HG02763 (cell line): ENCODE data around the gene SGF29.
"Not testable (repeated sequence)": the region's sequence is repeated elsewhere in the genome, so short reads cannot be mapped to it uniquely, and the experiment has no call there.

Experiments used
- ATAC-seq: cut with Tn5 transposase; IDR thresholded peaks from one replicate; pipeline ENCODE4 v1.9.1; 2021; ENCODE audit warnings: mild to moderate bottlenecking, moderate library complexity; ENCODE audit not compliant: unreplicated experiment

Gene SGF29

DNA sequence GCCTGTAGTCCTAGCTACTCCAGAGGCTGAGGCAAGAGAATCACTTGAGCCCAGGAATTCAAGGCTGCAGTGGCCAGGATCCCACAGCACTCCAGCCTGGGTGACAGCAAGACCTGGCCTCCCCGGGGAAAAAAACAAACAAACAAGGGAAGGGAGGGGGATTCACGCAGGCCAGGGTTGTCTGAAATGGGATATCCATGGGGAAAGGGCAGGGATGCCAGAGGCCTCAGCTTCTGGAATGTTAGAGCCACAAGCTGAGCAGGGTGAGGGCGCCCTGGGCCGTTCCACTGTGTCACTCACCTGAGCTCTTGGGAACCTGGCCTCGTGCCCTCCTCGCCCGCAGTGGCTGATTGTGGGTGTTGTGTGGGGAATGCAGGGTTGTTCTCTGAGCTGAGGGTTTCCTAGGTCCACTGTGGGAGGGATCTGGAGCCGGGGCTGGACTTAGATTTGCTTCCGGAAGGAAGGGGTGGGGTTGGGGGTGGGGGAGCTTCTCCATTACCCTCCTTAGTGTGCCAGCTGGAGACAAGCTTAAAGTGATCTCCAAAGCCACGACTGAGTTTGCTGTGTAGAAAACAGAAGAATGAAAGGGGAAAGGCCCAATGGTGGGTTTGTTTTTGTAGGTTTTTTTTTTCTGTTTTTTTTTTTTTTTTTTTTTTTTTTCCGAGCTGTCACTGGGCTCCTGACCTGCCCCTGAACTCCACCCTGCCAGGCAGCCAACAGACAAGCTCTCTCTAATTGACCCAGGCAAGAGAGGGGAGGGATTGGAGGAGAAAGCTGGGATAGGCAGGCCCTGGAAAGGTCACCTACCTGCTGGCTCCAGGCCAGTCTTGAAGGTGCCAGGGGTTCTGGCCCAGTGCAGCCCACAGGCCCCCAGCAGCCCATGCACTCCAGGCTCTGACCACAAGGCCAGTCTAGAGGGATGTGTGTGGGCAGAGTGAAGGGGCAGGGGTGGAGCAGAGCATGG, 56.2 kb downstream of the SGF29 start, which contains the start of gene SULT1A1:
Gene SULT1A1, minus strand, starts transcription at position 414 of the 964 bp plus-strand sequence. CDS start 1,189 bp downstream, outside the sequence.
- ATAC-seq: no peak

DNA sequence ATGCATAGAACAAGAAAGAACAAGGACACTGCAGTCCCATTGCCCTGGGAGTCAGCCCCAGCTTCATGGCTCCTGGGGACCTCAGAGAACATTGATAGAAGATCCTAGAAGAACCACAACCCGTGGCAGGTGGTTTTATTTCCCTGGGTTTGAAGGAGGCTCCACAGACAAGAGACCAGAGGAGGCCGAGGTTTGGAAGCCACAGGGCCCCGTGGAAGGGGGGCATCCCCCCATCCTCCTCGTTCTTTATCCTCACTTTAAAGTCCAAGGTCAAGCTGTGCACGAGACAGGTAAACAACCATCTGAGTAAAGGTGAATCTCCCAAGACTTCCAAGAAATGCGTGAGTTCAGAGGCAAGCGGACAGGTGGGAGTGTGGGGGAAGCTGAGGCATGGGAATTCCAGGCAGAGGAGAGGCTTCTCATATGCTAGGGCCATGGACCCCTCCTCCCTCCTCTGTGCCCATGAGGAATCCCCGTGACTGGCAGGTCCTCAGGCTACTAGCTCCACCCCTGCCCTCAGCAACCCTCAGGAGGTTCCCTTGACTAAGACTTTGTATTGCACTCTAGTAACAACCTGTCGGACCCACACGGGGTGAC, 57.0 kb downstream of the SGF29 start:
- no peak for ATAC-seq

DNA sequence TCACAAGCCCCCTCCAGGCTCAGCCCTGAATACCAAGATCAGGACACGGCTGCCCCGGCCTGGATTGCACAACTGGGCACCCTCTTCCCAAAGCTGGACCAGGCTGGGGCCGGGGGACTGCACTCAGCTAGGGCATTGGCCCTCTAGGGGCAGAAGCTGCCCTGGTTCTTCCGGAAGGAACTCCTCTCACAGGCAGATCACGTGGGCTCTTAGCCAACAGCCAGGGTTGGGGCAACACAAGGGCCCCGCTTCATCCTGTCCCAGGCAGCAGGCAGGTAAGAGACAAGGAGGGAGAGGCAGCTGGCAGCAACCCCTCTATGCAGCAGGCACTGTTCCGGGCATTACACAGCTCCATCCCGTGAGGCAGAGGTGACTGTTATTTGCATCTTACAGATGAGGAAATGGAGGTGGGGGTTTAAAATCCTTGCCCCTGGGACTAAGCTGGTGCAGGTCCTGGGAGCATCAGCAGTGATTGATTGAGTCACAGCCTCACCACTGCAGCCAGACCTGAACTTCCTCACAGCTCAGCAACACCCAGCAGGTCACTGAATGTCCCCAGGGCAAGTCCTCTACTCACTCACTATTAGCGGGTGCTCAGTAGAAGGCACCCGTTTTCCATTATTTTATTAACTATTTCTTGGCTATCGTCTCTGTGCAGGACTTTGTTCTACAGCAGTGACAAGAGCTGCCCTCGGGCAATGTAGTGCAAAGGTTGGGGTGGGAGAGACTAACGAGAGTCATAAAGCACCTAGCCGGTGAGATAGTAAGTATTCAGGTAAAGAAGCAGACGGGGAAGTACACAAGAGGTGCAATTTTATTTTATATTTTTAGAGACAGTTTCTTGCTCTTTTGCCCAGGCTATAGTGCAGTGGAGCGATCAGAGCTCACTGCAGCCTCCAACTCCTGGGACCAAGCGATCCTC, 58.9 kb downstream of the SGF29 start:
- ATAC-seq: not testable (repeated sequence)

DNA sequence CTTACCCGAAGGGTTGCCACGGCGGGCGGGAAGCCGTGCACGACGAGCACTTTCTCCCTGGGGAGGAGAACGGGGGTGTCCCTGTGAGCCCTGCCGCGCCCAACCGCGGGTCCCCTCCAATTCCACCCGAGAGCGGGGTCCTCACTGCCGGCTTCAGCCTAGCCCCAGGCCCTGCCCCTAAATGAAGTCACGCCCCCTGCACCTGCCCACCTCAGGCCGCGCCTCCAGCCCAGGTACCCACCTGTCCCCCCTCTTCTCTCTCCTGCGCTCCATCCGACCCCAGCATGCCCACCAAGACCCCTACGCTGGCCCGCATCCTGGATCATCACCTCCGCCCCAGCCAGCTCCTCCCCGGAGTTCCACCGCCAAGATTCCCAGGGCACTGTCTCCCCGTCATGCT, 60.2 kb downstream of the SGF29 start:
- not testable (repeated sequence) for ATAC-seq

DNA sequence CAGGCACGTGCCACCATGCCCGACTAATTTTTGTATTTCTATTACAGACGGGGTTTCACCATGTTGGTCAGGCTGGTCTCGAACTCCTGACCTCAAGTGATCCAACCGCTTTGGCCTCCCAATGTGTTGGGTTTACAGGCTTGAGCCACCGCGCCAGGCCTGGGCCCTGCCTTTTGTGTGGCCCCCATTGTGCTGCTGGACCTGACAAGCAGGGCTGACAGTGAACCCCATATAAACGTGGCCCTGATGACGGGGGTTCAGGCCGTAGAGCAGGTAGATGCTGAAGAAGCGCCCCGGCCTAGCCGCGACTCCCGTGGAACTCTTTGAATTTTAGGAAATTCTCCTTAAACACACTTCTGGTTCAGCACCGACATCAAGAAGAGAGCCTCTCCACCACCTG, 60.8 kb downstream of the SGF29 start:
- not testable (repeated sequence) for ATAC-seq

DNA sequence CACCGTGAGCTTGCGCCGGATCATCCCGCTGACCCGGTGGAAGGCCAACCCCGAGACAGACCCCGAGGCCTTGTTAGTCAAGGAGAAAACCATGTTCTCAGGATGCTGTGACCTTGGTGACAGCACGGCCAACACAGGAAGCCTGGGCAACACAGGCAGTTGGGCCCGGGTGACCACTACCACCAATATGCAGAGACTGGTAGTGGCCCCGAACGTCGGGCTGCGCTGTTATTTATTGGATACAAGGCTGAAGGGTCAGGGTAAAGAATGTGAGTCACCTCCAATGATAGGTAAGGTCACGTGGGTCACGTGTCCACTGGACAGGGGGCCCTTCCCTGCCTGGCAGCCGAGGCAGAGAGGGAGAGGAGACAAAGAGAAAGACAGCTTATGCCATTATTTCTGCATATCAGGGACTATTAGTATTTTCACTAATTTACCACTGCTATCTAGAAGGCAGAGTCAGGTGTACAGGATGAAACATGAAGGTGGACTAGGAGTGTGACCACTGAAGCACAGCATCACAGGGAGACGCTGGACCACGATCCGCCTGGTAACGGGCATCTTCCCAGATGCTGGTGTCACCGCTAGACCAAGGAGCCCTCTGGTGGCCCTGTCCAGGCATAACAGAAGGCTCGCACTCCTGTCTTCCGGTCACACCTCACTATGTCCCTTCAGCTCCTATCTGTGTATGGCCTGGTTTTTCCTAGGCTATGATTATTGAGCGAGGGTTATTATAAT, 61.9 kb downstream of the SGF29 start:
- ATAC-seq: not testable (repeated sequence)

DNA sequence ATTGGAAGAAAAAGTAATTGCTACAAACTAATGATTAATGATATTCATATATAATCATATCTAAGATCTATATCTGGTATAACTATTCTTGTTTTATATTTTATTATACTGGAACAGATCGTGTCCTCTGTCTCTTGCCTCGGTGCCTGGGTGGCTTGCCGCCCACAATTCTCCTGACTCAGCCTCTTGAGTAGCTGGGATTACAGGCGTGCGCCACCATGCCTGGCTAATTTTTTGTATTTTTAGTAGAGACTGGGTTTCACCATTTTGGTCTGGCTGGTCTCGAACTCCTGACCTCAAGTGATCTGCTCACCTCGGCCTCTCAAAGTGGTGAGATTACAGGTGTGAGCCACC, 62.5 kb downstream of the SGF29 start:
- not testable (repeated sequence) for ATAC-seq

DNA sequence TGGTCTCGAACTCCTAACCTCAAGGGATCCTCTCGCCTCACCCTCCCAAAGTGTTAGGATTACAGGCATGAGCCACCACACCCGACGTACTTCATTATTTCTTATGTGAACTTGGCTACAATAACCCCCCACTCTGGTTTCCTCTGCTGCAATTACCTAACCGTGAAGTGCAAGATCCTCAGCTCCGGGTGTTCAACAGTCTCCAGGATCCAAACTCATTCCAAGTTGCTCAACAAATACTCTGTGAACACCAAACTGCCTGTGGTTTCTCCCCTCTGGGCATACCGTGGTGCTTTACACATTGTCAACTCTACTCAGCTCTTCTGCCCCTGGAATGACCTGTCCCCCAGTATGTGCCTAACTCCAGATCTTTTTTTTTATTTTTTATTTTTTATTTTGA, 62.9 kb downstream of the SGF29 start:
- ATAC-seq: no peak

DNA sequence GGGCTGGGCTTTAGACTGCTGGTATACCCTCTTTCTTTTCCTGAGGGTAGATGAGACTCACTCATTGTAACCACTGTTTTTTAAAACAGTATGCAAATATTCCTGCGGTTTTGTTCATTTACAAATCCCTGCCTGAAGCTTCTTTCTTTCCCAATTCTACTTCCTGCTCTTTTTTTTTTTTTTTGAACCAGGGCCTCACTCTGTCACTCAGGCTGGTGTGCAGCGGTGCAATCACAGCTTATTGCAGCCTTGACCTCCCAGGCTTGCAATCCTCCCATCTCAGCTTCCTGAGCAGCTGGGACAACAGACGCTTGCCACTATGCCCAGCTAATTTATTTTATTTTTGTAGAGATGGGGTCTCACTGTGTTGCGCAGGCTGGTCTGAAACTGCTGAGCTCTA, 64.2 kb downstream of the SGF29 start:
- no peak for ATAC-seq

DNA sequence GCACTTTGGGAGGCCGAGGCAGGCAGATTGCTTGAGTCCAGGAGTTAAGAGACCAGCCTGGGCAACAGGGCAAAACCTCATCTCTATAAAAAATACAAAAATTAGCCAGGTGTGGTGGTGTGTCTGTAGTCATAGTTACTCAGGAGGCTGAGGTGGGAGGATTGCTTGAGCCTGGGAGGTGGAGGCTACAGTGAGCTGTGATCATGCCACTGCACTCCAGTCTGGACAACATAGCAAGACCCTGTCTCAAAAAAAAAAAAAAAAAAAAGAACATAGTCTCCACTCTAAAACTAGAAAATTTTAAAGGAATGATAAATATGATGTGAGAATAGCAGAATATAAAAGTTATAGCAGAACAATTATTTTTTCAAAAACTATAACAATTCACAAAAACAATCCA, 66.6 kb downstream of the SGF29 start:
- not testable (repeated sequence) for ATAC-seq

DNA sequence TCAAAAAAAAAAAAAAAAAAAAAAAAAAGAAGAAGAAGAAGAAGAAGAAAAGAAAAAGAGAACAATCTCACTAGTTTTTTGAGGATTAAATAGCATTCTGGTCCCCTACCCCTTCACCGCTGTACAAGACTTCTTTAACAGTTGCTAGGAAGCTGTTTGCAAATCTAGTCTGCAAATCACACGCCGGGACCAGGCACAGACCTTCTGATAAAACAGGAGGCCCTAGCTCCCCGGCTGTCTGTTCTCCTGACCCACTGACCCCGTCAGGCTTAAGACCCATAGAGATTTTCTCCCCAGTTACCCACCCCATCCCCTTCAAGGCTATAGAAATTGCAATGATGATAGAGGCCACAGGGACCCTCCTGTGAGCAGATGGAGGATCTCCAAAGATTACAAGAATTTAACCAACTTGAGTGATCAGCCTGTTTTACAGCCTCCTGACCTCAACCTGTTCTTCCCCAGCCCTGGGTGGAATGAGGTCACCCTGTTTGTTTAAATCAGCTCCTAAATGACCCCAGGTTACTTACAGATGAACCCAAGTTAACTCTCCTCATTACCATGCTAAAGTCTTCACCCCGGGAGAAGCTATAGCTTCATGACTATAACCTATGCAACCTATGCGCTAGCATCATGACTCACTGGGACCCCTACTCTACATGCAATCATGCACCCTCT, 67.9 kb downstream of the SGF29 start:
- no peak for ATAC-seq

DNA sequence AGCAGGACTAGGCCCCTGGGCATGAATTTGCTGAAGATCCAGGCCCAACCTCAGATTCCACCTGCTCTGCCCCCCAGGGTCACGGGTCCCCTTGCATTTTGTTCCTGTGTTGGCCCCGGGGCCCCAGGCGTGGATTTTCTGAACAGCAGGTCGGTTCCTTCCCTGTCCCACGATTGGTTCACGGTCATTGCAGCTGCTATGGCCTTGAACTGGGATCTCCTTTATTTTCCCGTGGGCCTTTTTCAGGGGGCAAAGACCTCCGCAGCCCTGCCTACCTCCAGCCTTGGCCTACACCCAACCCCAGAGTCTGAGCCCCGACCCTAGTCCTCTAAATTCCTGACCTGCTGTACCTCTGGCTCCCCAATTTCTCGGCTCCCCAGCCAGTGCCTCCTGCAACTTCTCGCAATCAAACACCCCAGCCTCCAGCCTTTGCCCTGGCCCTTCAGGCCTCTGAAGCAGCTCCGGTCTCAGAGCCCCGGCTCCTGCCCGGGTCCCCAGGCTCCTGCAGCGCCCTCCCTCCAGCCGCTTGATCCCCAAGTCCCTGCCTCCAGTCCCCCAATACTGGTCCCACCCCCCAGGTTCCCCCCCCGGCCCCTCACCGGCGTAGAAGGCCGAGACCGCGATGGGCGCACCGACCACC, 68.9 kb downstream of the SGF29 start:
- not testable (repeated sequence) for ATAC-seq

DNA sequence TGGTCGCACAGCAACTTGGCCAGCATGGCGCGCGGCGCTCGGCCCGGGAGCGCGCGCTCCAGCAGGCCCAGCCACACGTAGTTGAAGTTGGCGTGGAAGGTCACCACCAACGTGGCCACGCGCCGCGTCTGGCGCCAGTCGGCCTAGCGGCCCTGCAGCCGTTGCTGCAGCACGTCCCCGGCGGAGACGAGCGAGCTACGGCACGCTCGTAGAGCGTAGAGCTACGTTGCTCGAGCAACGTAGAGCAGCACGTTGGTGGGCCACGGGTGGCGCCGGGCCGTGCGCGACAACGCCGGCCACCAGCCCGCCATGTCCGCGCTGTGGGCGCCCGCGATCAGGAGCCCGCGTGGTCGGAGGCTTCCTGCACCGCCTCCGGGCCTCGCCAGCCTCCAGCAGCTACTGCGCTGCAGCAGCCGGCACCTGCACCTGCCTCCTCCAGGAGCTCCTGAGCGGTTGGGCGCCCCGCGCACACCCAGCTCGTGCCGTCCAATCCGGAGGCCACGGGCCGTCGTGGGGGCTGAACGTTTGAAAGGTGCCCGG, 69.5 kb downstream of the SGF29 start:
- no peak for ATAC-seq

DNA sequence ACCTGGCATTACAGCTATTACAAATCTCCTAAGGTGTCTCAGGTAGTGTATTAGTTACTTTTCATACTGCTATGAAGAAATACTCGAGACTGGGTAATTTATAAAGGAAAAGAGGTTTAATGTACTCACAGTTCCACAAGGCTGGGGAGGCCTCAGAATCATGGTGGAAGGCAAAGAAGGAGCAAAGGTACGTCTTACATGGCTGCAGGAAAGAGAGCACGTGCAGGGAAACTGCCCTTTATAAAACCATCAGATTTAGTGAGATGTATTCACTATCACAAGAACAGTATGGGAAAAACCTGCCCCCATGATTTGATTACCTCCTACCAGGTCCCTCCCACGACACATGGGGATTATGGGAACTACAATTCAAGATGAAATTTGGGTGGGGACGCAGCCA, 77.2 kb downstream of the SGF29 start:
- not testable (repeated sequence) for ATAC-seq

DNA sequence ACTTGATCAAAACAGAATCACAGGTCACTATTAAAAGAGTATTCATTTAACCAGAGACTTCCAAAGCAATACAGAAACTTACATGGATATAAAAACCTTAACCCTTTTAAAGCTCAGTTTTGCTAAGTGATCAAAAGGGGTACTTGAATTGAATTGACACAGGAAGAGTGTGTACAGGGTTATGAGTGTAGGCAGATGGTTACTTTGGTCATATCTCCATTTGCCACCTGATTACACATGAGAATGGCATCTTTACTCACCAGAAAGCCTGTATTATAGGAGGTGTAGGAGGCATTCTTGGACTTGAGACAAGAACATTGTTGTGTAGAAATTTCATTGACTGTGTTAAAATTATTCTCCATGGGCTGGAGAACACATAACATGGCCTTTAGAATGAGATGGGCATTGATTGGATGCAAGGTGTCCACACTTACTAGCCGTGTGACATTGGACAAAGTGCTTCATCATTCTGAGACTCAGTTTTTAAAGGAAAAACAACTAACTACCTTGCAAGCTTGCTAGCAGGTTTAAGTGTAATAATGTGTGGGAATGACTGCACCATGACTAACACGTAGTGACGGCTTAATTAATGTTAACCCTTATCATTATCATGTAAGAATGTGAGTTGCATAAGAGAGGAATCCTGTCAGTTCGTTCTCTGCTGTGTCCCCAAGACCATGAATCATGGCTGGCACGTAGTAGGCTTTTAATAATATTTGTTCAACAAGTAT, 82.5 kb downstream of the SGF29 start:
- not testable (repeated sequence) for ATAC-seq

DNA sequence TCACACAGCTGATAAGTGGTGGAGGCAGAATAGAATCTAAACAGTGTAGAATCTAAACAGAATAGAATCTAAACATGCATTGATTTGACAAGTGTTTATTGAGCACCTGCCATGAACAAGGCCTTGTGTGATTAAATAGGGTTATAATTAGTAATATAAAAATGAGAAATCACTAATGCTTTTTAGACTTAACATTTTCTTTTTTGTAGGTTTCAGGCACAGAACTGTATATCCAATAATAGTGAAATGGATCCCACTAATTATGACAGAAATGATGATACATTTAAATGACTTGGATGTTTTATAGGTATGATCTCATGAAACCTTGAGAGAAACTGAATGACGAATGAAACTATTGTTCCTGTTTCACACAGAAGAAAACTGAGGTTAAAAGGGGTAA, 84.0 kb downstream of the SGF29 start, which contains the start of gene NPIPB8:
Gene NPIPB8, plus strand, starts transcription at position 301 of the 400 bp plus-strand sequence. CDS start 296 bp downstream, outside the sequence.
- ATAC-seq: not testable (repeated sequence)

DNA sequence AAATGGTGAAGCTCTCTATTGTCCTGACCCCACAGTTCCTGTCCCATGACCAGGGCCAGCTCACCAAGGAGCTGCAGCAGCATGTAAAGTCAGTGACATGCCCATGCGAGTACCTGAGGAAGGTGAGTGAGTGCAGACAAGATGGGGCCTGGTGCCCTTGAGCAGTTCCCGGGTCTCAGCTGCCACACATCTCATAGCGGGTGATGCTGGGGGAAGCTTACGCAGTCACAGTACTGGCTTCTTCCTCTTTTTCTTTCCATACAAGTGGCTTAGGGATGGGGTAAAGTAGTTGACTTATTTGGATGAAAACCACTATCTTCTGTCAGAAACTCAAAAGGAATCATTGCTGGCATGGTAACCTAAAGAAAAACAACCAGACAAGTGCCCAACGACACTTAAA, 84.6 kb downstream of the SGF29 start:
- ATAC-seq: not testable (repeated sequence)

DNA sequence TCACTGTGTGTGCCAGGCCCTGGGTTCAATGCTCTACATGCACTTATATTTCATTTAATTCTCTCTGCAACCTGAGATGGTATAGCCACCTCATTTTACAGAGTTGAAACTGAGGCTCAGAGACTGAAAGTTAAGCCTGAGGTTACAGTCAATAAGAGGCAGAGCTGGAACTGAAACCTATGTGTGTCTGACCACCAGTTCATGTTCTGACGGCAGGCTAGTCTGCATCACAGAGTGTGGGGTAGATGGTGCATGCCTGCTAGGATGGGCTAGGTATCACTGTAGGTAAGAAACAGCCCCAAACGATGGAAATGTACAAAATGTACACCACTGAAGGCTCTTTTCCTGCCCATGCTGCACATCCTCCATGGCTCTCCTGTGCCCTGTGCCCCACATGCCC, 86.2 kb downstream of the SGF29 start:
- not testable (repeated sequence) for ATAC-seq
